ENCODE data around the gene ABITRAM.
"Not testable (repeated sequence)": the region's sequence is repeated elsewhere in the genome, so short reads cannot be mapped to it uniquely, and the experiment has no call there.

The ABITRAM gene

GRCh38 chr9:108933231-108933717 lies 926 bp upstream of the ABITRAM start:
- no peak for DNase-seq

DNA sequence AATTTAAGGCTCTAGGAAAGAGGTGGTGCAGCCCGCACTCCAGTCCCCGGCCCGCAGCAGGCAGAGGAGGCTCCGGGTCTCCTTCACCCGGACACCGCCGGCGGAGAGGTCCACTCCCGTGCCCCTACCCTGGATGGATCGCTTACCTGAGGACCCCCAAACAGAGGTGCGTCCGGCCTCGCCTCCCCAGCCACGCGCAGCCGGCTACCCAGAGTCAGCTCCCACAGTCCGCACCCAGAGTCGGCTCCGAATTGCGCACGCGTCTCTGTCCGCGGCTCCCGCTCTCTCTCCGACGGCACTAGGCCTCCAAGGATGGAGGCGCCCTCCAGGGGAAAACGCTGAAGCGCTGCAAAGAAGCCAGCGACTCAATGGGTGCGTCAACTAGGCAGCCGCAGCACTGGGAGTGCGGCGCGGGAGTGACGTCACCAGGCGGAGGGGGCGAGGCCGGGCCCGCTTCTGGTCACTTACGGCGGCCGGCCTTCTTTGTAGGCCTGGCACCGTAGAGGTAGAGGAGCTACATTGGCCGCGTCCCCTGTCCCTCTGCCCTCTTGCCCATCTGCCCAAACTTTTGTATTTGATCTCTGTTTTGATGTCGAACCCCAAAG lies 380 bp upstream of the ABITRAM start, which contains the start of gene ELP1:
Gene ELP1 (minus strand): TSS at position 407 of the 605 bp plus-strand sequence. CDS start 2,978 bp downstream, outside the sequence.
- DNase-seq = no peak

DNA sequence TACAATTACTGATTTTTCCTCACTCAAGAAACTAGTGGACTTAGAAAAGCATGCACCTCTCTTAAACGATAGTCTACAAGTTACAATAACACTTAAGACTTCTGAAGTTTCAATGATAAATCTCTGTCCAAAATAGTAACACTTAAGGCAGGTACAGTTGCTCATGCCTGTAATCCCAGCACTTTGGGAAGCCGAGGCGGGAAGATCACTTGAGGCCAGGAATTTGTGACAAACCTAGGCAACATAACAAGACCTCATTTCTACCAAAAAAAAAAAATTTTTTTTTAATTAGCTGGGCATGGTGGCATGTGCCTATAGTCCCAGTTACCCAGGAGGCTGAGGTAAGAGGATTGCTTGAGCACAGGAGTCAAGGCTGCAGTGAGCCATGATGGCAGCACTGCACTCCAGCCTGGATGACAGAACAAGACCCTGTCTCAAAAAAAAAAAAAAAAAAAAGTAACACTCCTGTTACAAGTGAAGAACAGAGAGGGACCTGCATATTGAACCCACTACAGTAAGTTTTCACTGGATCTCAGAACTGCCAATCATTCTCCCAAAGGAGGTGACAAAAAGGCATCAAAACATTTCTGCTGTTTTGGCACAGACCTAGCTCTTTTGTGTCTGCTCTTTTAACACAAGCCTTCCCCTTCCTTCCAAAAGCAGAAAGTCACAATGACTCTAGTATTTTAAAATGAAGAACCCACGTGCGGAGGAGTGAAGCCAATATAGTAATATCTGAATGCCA lies 3.5 kb downstream of the ABITRAM start:
- no peak for DNase-seq

DNA sequence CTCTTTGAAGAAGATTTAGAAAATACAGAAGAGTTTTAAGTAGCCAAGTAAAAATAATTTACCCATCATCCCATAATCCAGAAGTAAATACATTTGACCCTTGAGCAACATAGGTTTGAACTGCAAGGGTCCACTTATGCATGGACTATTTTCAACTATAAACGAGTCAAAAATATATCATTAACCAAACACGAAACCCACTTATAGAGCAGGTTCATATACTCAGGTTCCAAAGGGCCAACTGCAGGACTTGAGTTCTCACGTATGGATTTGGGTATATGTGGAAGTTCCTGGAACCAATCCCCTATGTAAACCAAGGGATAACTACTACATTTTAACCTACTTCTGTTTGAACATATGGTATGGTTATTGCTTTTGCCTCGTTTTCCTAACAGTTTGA lies 5.8 kb downstream of the ABITRAM start:
- DNase-seq = no peak

GRCh38 chr9:108950168-108950567 lies 16.0 kb downstream of the ABITRAM start:
- no peak for DNase-seq

- DNase-seq = no peak
Measured at GRCh38 chr9:108951578-108951977, 17.4 kb downstream of the ABITRAM start.

- DNase-seq = no peak
Measured at GRCh38 chr9:108953983-108954574, 19.9 kb downstream of the ABITRAM start.

- DNase-seq = no peak
Measured at GRCh38 chr9:108956022-108956630, 21.9 kb downstream of the ABITRAM start.

DNA sequence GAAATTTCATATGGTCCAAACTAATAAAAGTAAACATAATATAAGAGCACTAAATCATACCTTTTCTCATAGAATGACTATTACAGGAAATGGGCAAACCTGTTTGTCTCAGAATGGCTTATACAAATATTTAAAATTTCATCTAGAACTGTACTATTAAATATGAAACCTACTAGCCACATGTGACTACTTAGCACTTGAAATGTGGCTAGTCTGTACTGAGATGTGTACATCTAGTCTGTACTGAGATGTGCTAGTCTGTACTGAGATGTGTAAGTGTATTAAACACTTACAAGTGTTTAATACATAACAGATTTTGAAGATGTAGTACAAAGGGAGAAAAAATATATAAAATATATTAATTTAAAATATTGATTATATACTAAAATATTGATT lies 22.4 kb downstream of the ABITRAM start:
- no peak for DNase-seq

- DNase-seq = no peak
Measured at GRCh38 chr9:108960331-108960730, 26.1 kb downstream of the ABITRAM start.

GRCh38 chr9:108961151-108961550 lies 27.0 kb downstream of the ABITRAM start:
- DNase-seq = no peak

DNA sequence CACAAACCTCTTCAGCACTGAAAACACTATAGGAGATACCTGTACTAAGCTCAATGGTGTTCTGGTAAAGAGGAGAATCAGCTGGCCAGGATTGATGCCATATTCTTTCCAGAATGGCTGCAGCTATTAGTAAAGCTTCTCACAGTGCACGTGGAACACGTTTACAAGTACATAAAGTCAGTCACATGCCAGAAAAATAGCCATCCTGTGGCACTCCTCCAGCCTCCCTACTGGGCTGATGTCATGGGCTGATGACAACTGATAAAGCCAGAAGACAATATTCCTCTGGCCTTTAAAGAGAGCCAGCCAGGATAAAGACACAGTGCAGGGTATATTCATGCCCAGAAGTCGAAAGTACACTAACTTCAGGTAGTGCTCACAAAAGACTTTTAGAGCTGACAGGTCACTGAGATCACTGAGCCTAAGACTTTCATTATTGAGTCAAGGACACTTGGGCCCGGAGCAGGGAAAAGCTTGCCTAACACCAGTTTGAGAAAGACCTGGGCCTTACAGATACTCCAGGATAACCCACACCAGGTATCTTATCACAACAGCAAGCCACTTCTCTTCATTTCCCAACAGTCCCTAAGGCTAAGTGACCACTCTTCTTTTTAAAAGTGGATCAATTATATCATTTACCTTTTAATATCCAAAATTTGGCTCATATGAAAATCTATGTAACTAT lies 29.4 kb downstream of the ABITRAM start:
- DNase-seq = no peak

GRCh38 chr9:108967916-108968315 lies 33.7 kb downstream of the ABITRAM start:
- DNase-seq = no peak

DNA sequence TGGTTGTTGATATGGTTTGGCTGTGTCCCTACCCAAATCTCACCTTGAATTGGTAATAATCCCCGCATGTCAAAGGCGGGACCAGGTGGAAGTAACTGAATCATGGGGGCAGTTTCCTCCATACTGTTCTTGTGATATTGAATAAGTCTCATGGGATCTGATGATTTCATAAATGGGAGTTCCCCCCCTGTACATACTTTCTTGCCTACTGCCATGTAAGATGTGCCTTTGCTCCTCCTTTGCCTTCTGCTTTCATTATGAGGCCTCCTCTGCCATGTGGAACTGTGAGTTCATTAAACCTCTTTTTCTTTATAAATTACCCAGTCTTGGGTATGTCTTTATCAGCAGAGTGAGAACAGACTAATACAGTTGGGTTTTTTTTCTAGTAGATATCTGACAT lies 37.2 kb downstream of the ABITRAM start:
- not testable (repeated sequence) for DNase-seq

- DNase-seq = no peak
Measured at GRCh38 chr9:108972186-108972585, 38.0 kb downstream of the ABITRAM start.

DNA sequence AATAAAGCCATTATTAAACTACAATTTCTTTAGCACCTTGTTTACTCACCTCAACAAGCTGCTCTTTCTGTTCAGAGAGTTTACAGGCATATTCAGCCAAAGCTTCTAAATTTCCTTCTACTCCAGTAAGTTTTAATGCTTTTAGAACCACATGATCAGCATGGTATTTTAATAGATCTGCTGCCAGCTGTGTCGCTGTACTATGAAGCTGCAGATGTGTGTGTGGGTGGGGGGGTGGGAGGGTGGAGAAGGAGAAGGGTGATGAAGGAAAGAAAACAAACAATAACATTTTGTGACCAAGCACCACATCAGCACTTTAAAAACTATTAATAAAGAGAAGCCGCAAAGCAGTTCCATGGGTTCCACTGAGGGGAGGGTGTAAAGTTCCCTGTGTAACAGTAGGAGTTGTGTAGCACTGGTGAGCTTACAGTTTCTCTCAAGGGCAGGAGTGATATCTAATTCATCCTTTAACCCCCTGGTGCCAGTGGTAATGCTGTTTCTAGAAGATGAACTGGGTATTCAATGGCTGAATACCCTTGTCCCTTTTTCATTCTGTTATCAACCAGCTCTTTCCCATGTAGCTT lies 38.5 kb downstream of the ABITRAM start:
- no peak for DNase-seq

- no peak for DNase-seq
Measured at GRCh38 chr9:108973895-108974294, 39.7 kb downstream of the ABITRAM start.

GRCh38 chr9:108978205-108978604 lies 44.0 kb downstream of the ABITRAM start:
- DNase-seq = no peak

DNA sequence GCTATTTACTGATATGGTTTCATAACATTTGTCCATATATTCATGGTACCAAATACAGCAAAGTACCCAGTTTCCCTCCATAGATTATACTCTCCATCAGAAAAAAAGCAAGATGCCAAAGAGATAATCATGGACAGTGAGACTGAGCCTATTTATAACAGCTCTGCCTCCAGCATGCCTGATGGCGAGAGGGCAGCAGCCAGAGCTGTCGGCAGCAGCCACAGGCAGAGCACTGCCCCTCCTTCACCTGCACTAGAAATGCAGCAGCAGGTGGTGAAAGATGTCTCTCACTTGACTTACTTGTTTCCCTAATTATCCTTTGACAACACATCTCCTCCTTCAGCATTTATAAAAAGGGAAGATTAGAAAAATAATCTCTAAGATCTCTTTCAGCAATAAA lies 46.7 kb downstream of the ABITRAM start:
- no peak for DNase-seq

- no peak for DNase-seq
Measured at GRCh38 chr9:108983885-108984284, 49.7 kb downstream of the ABITRAM start.

Measured in cortex of kidney (tissue), 1 donor.